HCT116 (cell line): ENCODE measurements around the gene RND1. TPM values are rescaled to one million over a fixed set of nuclear protein-coding genes. Genes with fewer than 3 reads are reported as not detected.
"Not testable (repeated sequence)": the region's sequence is repeated elsewhere in the genome, so short reads cannot be mapped to it uniquely, and the experiment has no call there.

Experiments
- ATAC-seq: fragments of 200-7000 bp; cut with Tn5 transposase; 2 replicates; pipeline ENCODE4 v1.9.1; 2020; ENCODE audit warnings: mild to moderate bottlenecking, moderate library complexity
- BruUV-seq: library from RNA; stranded (reverse); fragments of 400-500 nt; replicated peaks from 2 replicates; lab custom pipeline; 2021; lab: Mats Ljungman, UMichigan
- CTCF ChIA-PET: fragments of 300-600 bp; sonication (Branson Sonifier 250); formaldehyde crosslinking; loops from one replicate; lab custom pipeline; 2021; ENCODE audit warnings: antibody characterized with exemption; lab: Charles Lee
- POLR2A ChIA-PET: fragments of 300-600, 350-600 bp; sonication (Branson Sonifier 250); formaldehyde crosslinking; loops from one replicate; lab custom pipeline; 2021; ENCODE audit warnings: antibody characterized with exemption; lab: Charles Lee
- RAD21 ChIA-PET, 2 experiments: fragments of 300-600 bp; sonication (Branson Sonifier 250); formaldehyde crosslinking; loops; one replicate each; lab custom pipeline; 2023; ENCODE audit warnings: low total read pairs in 2 of 2; ENCODE audit not compliant: uncharacterized antibody in 2 of 2, unreplicated experiment in 2 of 2, low non-redundant PET in 1 of 2; lab: Charles Lee
- DNase-seq: peaks from one replicate; pipeline ENCODE4 v3.0.0-alpha.2; 2010; ENCODE audit warnings: low read depth, low spot score
- H2AFZ ChIP-seq: fragments of 200-600 bp; shearing (Covaris generic), sonication (generic); 2 replicates; pipeline ENCODE4 v1.6.1; 2017; ENCODE audit warnings: low read depth, mixed run types, mixed read lengths, antibody characterized with exemption, low read length; ENCODE audit not compliant: poor library complexity, severe bottlenecking
- H3K27ac ChIP-seq: 2 replicates; pipeline ENCODE4 v1.5.1; 2012; ENCODE audit warnings: low read depth, low read length
- H3K27me3 ChIP-seq: fragments of 200-600 bp; sonication (generic); 2 replicates; pipeline ENCODE4 v1.6.1; 2016; ENCODE audit warnings: mixed run types, low read length, mixed read lengths; ENCODE audit not compliant: insufficient read depth
- H3K36me3 ChIP-seq, 2 experiments: fragments of 200-500 bp in 1 of 2; fragments of 200-600 bp in 1 of 2; sonication (Bioruptor generic) in 1 of 2; sonication (generic) in 1 of 2; 2 replicates each; pipeline versions ENCODE4 v1.5.1 to v1.6.1; 2014 to 2016; ENCODE audit warnings: low read length in 2 of 2, inconsistent platforms in 1 of 2, mixed read lengths in 1 of 2, mixed run types in 1 of 2; ENCODE audit not compliant: insufficient read depth in 2 of 2, control insufficient read depth in 1 of 2
- H3K4me1 ChIP-seq, 2 experiments: fragments of 200-600 bp in 1 of 2; sonication (generic) in 1 of 2; 2 replicates each; pipeline versions ENCODE4 v1.5.1 to v1.6.1; 2012 to 2017; ENCODE audit warnings: low read length in 2 of 2, inconsistent platforms in 1 of 2, mild to moderate bottlenecking in 1 of 2, mixed read lengths in 1 of 2, mixed run types in 1 of 2, moderate library complexity in 1 of 2; ENCODE audit not compliant: insufficient read depth in 2 of 2, control insufficient read depth in 1 of 2
- H3K4me2 ChIP-seq: fragments of 200-600 bp; sonication (generic); 2 replicates; pipeline ENCODE4 v1.6.1; 2017; ENCODE audit warnings: mixed run types, low read length, mixed read lengths
- H3K4me3 ChIP-seq, 2 experiments: fragments of 200-600 bp in 1 of 2; sonication (generic) in 1 of 2; replicated peaks in 1 of 2; 2 replicates each; pipeline ENCODE4 v1.5.1; 2011 to 2016; ENCODE audit warnings: low read length in 2 of 2, control low read depth in 1 of 2, low read depth in 1 of 2, mild to moderate bottlenecking in 1 of 2, mixed read lengths in 1 of 2, mixed run types in 1 of 2
- H3K79me2 ChIP-seq: fragments of 200-600 bp; sonication (generic); 2 replicates; pipeline ENCODE4 v1.6.1; 2017; ENCODE audit warnings: mild to moderate bottlenecking, mixed run types, low read length, moderate library complexity, mixed read lengths; ENCODE audit not compliant: insufficient read depth
- H3K9ac ChIP-seq: fragments of 200-600 bp; sonication (generic); 2 replicates; pipeline ENCODE4 v1.6.1; 2016; ENCODE audit warnings: low read length, mixed read lengths
- H3K9me2 ChIP-seq: fragments of 200-600 bp; sonication (generic), shearing (Covaris generic); 2 replicates; pipeline ENCODE4 v1.6.1; 2017; ENCODE audit warnings: mixed run types, mild to moderate bottlenecking, moderate library complexity; ENCODE audit not compliant: insufficient read depth
- H3K9me3 ChIP-seq, 2 experiments: fragments of 200-500 bp in 1 of 2; fragments of 200-600 bp in 1 of 2; sonication (Bioruptor generic) in 1 of 2; sonication (generic) in 1 of 2; 2 replicates each; pipeline ENCODE4 v1.6.1; 2014 to 2017; ENCODE audit warnings: low read length in 2 of 2, mixed read lengths in 2 of 2, inconsistent platforms in 1 of 2, low read depth in 1 of 2, mild to moderate bottlenecking in 1 of 2, mixed run types in 1 of 2, moderate library complexity in 1 of 2; ENCODE audit not compliant: control insufficient read depth in 1 of 2, insufficient read depth in 1 of 2
- H4K20me1 ChIP-seq: fragments of 200-600 bp; sonication (generic), shearing (Covaris generic); 2 replicates; pipeline ENCODE4 v1.6.1; 2017; ENCODE audit warnings: mixed run types, mild to moderate bottlenecking, moderate library complexity; ENCODE audit not compliant: insufficient read depth
- RAD21 ChIP-seq: IDR thresholded peaks from 2 replicates; pipeline ENCODE4 v1.6.1; 2012; ENCODE audit warnings: low read depth, mild to moderate bottlenecking
- ZFX ChIP-seq: fragments of 450-650 bp; IDR thresholded peaks from 2 replicates; pipeline ENCODE4 v1.6.1; 2017
- ZNF274 ChIP-seq: fragments of 200-500 bp; sonication (Bioruptor generic); IDR thresholded peaks from 2 replicates; pipeline ENCODE4 v1.6.1; 2014; ENCODE audit warnings: mild to moderate bottlenecking, low read depth, low read length, inconsistent platforms
- intact Hi-C: fragments of 100-400 bp; cut with micrococcal nuclease; formaldehyde crosslinking; loops from 2 replicates; pipeline ENCODE4 v1.10.0; 2022
- total RNA-seq: library from RNA; stranded (reverse); gene quantifications from one replicate; pipeline ENCODE4 v1.2.1, GENCODE V29; 2021; ENCODE audit not compliant: unreplicated experiment
- TF ChIP-seq, protein P1 (sequence below): IDR thresholded peaks from 2 replicates; pipeline ENCODE4 v1.6.1; 2012; ENCODE audit warnings: low read depth
- TF ChIP-seq, protein P2 (sequence below): IDR thresholded peaks from 2 replicates; pipeline ENCODE4 v1.6.1; 2012

Gene RND1
- total RNA-seq, 1 experiment from 2014 or later: 2.0 TPM

DNA sequence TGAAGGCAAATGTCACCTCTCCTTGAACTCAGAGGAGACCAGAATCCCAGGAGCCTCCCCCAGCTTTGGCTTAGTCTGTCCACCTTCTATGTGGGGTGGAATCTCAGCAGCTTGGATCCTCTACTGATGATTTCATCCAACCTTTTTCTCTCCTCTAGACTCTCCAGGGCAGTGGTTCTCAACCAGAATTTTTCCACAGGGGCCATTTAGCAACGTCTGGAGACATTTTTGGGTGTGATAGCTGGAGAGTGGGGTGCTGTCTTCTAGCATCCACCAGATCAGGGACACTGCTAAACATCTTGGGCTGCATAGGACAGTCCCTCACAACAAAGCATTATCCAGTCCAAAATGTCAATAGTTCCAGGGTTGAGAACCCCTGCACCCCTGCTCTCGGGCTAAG, 9.3 kb downstream of the RND1 start:
- Histone ChIP-seq H3K4me2 (no peak overlapping the region), H3K9me3 (no peaks in the 10 kb centered on the region), H2AFZ (no peak overlapping the region), H3K79me2 (peaks cover 6% of the 10 kb centered on the region), H3K36me3 (no peaks in the 10 kb centered on the region), H4K20me1 (no peaks in the 10 kb centered on the region), H3K4me1 (peaks cover 3 to 8% of the 10 kb centered on the region in 2 experiments; a peak in 1 of 4 replicates), H3K27ac (no peak overlapping the region), H3K9ac (no peak overlapping the region), H3K9me2 (no peaks in the 10 kb centered on the region), H3K4me3 (no peak overlapping the region), H3K27me3 (no peaks in the 10 kb centered on the region)
- CTCF ChIA-PET: interaction anchor here (0.9 to 5.5 kb wide), 2 partner anchors 34 to 132 kb away, joined by 4 to 47 read pairs; no protein-coding TSS in a partner anchor
- no TSS peak for BruUV-seq
- RAD21 ChIA-PET: no interaction called here
- DNase-seq (no peak), ATAC-seq (no peak)
- POLR2A ChIA-PET: interaction anchor here (0.8 kb wide), 1 partner anchor 9 kb away, joined by 4 read pairs; no protein-coding TSS in a partner anchor
- intact Hi-C loops: no loop called here
- TF ChIP-seq ZNF274: no peak
- TF ChIP-seq, protein P1, sequence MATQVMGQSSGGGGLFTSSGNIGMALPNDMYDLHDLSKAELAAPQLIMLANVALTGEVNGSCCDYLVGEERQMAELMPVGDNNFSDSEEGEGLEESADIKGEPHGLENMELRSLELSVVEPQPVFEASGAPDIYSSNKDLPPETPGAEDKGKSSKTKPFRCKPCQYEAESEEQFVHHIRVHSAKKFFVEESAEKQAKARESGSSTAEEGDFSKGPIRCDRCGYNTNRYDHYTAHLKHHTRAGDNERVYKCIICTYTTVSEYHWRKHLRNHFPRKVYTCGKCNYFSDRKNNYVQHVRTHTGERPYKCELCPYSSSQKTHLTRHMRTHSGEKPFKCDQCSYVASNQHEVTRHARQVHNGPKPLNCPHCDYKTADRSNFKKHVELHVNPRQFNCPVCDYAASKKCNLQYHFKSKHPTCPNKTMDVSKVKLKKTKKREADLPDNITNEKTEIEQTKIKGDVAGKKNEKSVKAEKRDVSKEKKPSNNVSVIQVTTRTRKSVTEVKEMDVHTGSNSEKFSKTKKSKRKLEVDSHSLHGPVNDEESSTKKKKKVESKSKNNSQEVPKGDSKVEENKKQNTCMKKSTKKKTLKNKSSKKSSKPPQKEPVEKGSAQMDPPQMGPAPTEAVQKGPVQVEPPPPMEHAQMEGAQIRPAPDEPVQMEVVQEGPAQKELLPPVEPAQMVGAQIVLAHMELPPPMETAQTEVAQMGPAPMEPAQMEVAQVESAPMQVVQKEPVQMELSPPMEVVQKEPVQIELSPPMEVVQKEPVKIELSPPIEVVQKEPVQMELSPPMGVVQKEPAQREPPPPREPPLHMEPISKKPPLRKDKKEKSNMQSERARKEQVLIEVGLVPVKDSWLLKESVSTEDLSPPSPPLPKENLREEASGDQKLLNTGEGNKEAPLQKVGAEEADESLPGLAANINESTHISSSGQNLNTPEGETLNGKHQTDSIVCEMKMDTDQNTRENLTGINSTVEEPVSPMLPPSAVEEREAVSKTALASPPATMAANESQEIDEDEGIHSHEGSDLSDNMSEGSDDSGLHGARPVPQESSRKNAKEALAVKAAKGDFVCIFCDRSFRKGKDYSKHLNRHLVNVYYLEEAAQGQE: no peak
- TF ChIP-seq, protein P2, sequence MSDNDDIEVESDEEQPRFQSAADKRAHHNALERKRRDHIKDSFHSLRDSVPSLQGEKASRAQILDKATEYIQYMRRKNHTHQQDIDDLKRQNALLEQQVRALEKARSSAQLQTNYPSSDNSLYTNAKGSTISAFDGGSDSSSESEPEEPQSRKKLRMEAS: no peak
- TF ChIP-seq RAD21: no peak
- no peak for TF ChIP-seq ZFX

DNA sequence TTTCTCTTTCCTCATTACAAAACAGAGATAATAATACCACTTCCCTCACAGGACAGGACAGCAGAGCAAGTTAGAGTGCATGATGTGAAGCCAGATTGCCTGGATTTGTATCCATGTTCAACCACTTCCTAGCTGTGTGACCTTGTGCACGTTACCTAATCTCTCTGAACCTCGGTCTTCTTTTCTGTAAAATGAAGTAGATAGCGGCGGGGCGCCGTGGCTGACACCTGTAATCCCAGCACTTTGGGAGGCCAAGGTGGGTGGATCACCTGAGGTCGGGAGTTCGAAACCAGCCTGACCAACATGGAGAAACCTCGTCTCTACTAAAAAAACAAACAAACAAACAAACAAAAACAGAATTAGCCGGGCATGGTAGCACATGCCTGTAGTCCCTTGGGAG, 10.7 kb downstream of the RND1 start:
- H3K27ac ChIP-seq, DNase-seq, H3K9ac ChIP-seq, ATAC-seq, H3K9me2 ChIP-seq, H2AFZ ChIP-seq, H3K4me3 ChIP-seq, POLR2A ChIA-PET, intact Hi-C loops, H3K36me3 ChIP-seq, RAD21 ChIA-PET, BruUV-seq, H3K4me2 ChIP-seq, H3K9me3 ChIP-seq, H4K20me1 ChIP-seq, H3K27me3 ChIP-seq: not testable (repeated sequence)
- CTCF ChIA-PET: interaction anchor here (5.2 to 5.5 kb wide), 2 partner anchors 35 to 133 kb away, joined by 47 to 80 read pairs; no protein-coding TSS in a partner anchor
- H3K79me2 ChIP-seq: peaks cover 20% of the 10 kb centered on the region
- H3K4me1 ChIP-seq: peaks cover 10 to 15% of the 10 kb centered on the region in 2 experiments; a peak in 3 of 4 replicates
